ENCODE data around the gene TNNC2. TPM values are rescaled to one million over a fixed set of nuclear protein-coding genes. Genes with fewer than 3 reads are reported as not detected.
A peak's percentile ranks its signal among the peaks of the same experiment; 100 is the strongest.

Gene TNNC2
- total and polyA plus RNA-seq, 2 of the 13 experiments (the other 11 are each of a cell fraction or from before 2014, with no cell fraction given), result 1.8 to 4.7 TPM

DNA sequence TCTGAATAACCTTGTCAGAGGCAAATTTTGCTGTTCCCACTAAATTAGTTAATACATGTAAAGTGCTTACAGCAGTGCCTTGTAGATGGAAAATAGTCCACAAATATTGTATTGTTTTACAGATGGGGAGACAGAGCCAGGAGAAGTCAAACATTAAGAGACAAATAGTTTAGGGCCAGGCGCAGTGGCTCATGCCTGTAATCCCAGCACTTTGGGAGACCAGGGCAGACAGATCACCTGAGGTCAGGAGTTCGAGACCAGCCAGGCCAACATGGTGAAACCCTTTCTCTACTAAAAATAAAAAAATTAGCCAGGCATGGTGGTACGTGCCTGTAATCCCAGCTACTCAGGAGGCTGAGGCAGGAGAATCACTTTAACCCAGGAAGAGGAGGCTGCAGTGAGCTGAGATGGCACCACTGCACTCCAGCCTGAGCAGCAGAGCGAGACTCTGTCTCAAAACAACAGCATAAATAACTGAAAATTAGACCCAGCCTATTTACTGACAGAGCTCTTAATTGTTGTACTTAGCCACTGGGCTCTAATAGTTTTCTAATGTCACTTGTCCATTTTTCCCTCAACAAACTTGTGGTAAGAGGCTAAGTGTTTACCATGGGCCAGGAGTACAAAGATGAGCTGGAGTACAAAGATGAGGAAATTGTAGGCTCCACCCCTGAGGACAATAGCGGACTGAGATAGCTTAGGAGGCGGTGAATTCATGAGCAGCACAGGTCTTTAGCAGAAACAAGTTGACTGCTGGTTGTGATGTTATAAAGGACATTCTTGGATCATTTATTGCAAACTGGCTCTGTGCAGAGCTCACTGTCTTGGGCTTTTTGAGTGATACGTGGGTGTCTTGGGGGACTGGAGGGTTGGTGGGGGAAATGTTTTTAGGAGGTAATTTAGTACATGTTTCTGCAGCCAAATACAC is 36.7 kb upstream of the TNNC2 start (continued):
- TF ChIP-seq, protein P1, sequence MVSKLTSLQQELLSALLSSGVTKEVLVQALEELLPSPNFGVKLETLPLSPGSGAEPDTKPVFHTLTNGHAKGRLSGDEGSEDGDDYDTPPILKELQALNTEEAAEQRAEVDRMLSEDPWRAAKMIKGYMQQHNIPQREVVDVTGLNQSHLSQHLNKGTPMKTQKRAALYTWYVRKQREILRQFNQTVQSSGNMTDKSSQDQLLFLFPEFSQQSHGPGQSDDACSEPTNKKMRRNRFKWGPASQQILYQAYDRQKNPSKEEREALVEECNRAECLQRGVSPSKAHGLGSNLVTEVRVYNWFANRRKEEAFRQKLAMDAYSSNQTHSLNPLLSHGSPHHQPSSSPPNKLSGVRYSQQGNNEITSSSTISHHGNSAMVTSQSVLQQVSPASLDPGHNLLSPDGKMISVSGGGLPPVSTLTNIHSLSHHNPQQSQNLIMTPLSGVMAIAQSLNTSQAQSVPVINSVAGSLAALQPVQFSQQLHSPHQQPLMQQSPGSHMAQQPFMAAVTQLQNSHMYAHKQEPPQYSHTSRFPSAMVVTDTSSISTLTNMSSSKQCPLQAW (CRISPR knock-in tag; IDR thresholded peaks at IDR 0.05), result peak; percentile 63; the same call in 1 of the 2 replicates
- TF ChIP-seq HMG20B (CRISPR knock-in tag; conservative IDR thresholded peaks at IDR 0.05), result 0 out of 2 replicates have a peak, but pooled peaks have one; percentile 50
- no peak for TF ChIP-seq BRCA1 (CRISPR knock-in tag; IDR thresholded peaks at IDR 0.05)
- TF ChIP-seq SP4 (CRISPR knock-in tag; IDR thresholded peaks at IDR 0.05), result 0 out of 2 replicates have a peak, but pooled peaks have one; percentile 14
- no peak for TF ChIP-seq NCOR1 (IDR thresholded peaks at IDR 0.05; ENCODE audit: borderline replicate concordance, low read length)
- 0 out of 2 replicates have a peak, but pooled peaks have one; percentile 41 for TF ChIP-seq ZNF713 (CRISPR knock-in tag; IDR thresholded peaks at IDR 0.05)
- TF ChIP-seq ZNF501 (CRISPR knock-in tag; IDR thresholded peaks at IDR 0.05), result peak; percentile 51; the same call in 1 of the 2 replicates
- peak; percentile 97 for TF ChIP-seq ZNF3 (CRISPR knock-in tag; IDR thresholded peaks at IDR 0.05)
- TF ChIP-seq ZNF180 (CRISPR knock-in tag; IDR thresholded peaks at IDR 0.05; ENCODE audit: borderline replicate concordance, low read depth), result no peak
- TF ChIP-seq ZNF878 (CRISPR knock-in tag; IDR thresholded peaks at IDR 0.05), result no peak
- TF ChIP-seq HNRNPL (IDR thresholded peaks at IDR 0.05; ENCODE audit: low read depth, low read length), result no peak
- TF ChIP-seq ZNF7 (CRISPR knock-in tag; IDR thresholded peaks at IDR 0.05), result peak; percentile 68
- TF ChIP-seq, protein P2, sequence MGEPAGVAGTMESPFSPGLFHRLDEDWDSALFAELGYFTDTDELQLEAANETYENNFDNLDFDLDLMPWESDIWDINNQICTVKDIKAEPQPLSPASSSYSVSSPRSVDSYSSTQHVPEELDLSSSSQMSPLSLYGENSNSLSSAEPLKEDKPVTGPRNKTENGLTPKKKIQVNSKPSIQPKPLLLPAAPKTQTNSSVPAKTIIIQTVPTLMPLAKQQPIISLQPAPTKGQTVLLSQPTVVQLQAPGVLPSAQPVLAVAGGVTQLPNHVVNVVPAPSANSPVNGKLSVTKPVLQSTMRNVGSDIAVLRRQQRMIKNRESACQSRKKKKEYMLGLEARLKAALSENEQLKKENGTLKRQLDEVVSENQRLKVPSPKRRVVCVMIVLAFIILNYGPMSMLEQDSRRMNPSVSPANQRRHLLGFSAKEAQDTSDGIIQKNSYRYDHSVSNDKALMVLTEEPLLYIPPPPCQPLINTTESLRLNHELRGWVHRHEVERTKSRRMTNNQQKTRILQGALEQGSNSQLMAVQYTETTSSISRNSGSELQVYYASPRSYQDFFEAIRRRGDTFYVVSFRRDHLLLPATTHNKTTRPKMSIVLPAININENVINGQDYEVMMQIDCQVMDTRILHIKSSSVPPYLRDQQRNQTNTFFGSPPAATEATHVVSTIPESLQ (CRISPR knock-in tag; conservative IDR thresholded peaks at IDR 0.05), result no peak; the same call in 1 of the 2 replicates
- TF ChIP-seq, protein P3, sequence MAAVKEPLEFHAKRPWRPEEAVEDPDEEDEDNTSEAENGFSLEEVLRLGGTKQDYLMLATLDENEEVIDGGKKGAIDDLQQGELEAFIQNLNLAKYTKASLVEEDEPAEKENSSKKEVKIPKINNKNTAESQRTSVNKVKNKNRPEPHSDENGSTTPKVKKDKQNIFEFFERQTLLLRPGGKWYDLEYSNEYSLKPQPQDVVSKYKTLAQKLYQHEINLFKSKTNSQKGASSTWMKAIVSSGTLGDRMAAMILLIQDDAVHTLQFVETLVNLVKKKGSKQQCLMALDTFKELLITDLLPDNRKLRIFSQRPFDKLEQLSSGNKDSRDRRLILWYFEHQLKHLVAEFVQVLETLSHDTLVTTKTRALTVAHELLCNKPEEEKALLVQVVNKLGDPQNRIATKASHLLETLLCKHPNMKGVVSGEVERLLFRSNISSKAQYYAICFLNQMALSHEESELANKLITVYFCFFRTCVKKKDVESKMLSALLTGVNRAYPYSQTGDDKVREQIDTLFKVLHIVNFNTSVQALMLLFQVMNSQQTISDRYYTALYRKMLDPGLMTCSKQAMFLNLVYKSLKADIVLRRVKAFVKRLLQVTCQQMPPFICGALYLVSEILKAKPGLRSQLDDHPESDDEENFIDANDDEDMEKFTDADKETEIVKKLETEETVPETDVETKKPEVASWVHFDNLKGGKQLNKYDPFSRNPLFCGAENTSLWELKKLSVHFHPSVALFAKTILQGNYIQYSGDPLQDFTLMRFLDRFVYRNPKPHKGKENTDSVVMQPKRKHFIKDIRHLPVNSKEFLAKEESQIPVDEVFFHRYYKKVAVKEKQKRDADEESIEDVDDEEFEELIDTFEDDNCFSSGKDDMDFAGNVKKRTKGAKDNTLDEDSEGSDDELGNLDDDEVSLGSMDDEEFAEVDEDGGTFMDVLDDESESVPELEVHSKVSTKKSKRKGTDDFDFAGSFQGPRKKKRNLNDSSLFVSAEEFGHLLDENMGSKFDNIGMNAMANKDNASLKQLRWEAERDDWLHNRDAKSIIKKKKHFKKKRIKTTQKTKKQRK (IDR thresholded peaks at IDR 0.05; ENCODE audit: low read length), result no peak
- peak; percentile 80 for TF ChIP-seq TBX2 (CRISPR knock-in tag; IDR thresholded peaks at IDR 0.05; ENCODE audit: borderline replicate concordance)
- no peak for TF ChIP-seq ZNF17 (CRISPR knock-in tag; IDR thresholded peaks at IDR 0.05)
- peak; percentile 79; the same call in 1 of the 2 replicates for TF ChIP-seq FOXP1 (IDR thresholded peaks at IDR 0.05)
- TF ChIP-seq FOXP1 (CRISPR knock-in tag; IDR thresholded peaks at IDR 0.05), result peak; percentile 94
- peak; percentile 93 for TF ChIP-seq SOX13 (IDR thresholded peaks at IDR 0.05)
- peak in 1 of 2 experiments; percentile 98; a peak in 2 of 4 replicates for TF ChIP-seq SOX13 (CRISPR knock-in tag; conservative IDR thresholded peaks at IDR 0.05 in 1 of 2, IDR thresholded peaks at IDR 0.05 in 1 of 2)
- TF ChIP-seq IKZF4 (CRISPR knock-in tag; IDR thresholded peaks at IDR 0.05; ENCODE audit: borderline replicate concordance, low read depth, not compliant biosample characterization), result no peak
- TF ChIP-seq ETV6 (CRISPR knock-in tag; conservative IDR thresholded peaks at IDR 0.05), result no peak
- no peak for TF ChIP-seq EZH2 (conservative IDR thresholded peaks at IDR 0.05; ENCODE audit: low read depth, low read length)
